SU-DHL-6 (cell line): ENCODE results near the gene OR2J1.

Experiments
- CTCF ChIP-seq: fragments of 200-600 bp; sonication (generic); IDR thresholded peaks from one replicate; pipeline ENCODE4 v1.5.1; 2017; ENCODE audit warnings: antibody characterized with exemption, mild to moderate bottlenecking, low read length, moderate library complexity; ENCODE audit not compliant: insufficient read depth, poor library complexity, severe bottlenecking
- EZH2phosphoT487 ChIP-seq: fragments of 200-600 bp; sonication (generic), shearing (Covaris generic); conservative IDR thresholded peaks from 2 replicates; pipeline ENCODE4 v1.6.1; 2018; ENCODE audit warnings: mild to moderate bottlenecking, antibody characterized with exemption, low read length, moderate library complexity, mixed read lengths

- TF ChIP-seq CTCF (no peak), EZH2phosphoT487 (no peak)
These were observed 12.8 kb downstream of the OR2J1 start for GRCh38 chr6:29112135-29112534.
